OCI-LY7 (cell line): ENCODE data around the gene BCL3. TPM values are rescaled to one million over a fixed set of nuclear protein-coding genes. Genes with fewer than 3 reads are reported as not detected.

Experiments used
- BruUV-seq: library from RNA; stranded (reverse); fragments of 400-500 nt; replicated peaks from 2 replicates; lab custom pipeline; 2021; lab: Mats Ljungman, UMichigan
- CTCF ChIA-PET: fragments of 300-600 bp; sonication (Branson Sonifier 250); formaldehyde crosslinking; loops from one replicate; lab custom pipeline; 2022; ENCODE audit warnings: antibody characterized with exemption; ENCODE audit not compliant: unreplicated experiment; lab: Charles Lee
- POLR2A ChIA-PET: fragments of 300-600 bp; sonication (Branson Sonifier 250); formaldehyde crosslinking; loops from one replicate; lab custom pipeline; 2022; ENCODE audit warnings: antibody characterized with exemption; lab: Charles Lee
- DNase-seq: peaks from one replicate; pipeline ENCODE4 v3.0.0-alpha.2; 2015; ENCODE audit warnings: low spot score
- H2AFZ ChIP-seq: fragments of 200-600 bp; sonication (generic), shearing (Covaris generic); 2 replicates; pipeline ENCODE4 v1.6.1; 2014; ENCODE audit warnings: mild to moderate bottlenecking, antibody characterized with exemption, low read length, moderate library complexity
- H3K27ac ChIP-seq: fragments of 200-600 bp; sonication (generic); 2 replicates; pipeline ENCODE4 v1.5.1; 2014; ENCODE audit warnings: mixed run types, low read depth, mild to moderate bottlenecking, moderate library complexity, low read length, inconsistent platforms; ENCODE audit not compliant: poor library complexity, severe bottlenecking
- H3K36me3 ChIP-seq: fragments of 200-600 bp; sonication (generic); 2 replicates; pipeline ENCODE4 v1.6.1; 2014; ENCODE audit warnings: mild to moderate bottlenecking, antibody characterized with exemption, low read length, moderate library complexity, mixed read lengths; ENCODE audit not compliant: insufficient read depth
- H3K4me1 ChIP-seq: fragments of 200-600 bp; sonication (generic); 2 replicates; pipeline ENCODE4 v1.5.1; 2014; ENCODE audit warnings: mild to moderate bottlenecking, low read length; ENCODE audit not compliant: insufficient read depth, poor library complexity, severe bottlenecking
- H3K4me2 ChIP-seq: fragments of 200-600 bp; sonication (generic); 2 replicates; pipeline ENCODE4 v1.6.1; 2014; ENCODE audit warnings: mild to moderate bottlenecking, low read length
- H3K4me3 ChIP-seq: fragments of 200-600 bp; sonication (generic); 2 replicates; pipeline ENCODE4 v1.5.1; 2014; ENCODE audit warnings: mild to moderate bottlenecking, low read depth, low read length; ENCODE audit not compliant: poor library complexity, severe bottlenecking
- H3K79me2 ChIP-seq: fragments of 200-600 bp; sonication (generic); 2 replicates; pipeline ENCODE4 v1.6.1; 2016; ENCODE audit warnings: low read depth, mild to moderate bottlenecking, low read length, moderate library complexity, mixed read lengths; ENCODE audit not compliant: insufficient read depth
- H3K9me2 ChIP-seq: fragments of 200-600 bp; sonication (generic); 2 replicates; pipeline ENCODE4 v1.6.1; 2016; ENCODE audit warnings: mild to moderate bottlenecking, low read length, mixed read lengths; ENCODE audit not compliant: insufficient read depth
- H3K9me3 ChIP-seq: fragments of 200-600 bp; sonication (generic); 2 replicates; pipeline ENCODE4 v1.6.1; 2014; ENCODE audit warnings: mild to moderate bottlenecking, mixed run types, low read length, mixed read lengths
- H4K20me1 ChIP-seq: fragments of 200-600 bp; sonication (generic); 2 replicates; pipeline ENCODE4 v1.6.1; 2014; ENCODE audit warnings: mild to moderate bottlenecking, antibody characterized with exemption, low read length, moderate library complexity, mixed read lengths; ENCODE audit not compliant: insufficient read depth
- EZH2phosphoT487 ChIP-seq: fragments of 200-600 bp; sonication (generic); IDR thresholded peaks from 2 replicates; pipeline ENCODE4 v1.6.1; 2018; ENCODE audit warnings: low read depth, borderline replicate concordance, mild to moderate bottlenecking, mixed run types, antibody characterized with exemption, low read length, moderate library complexity, mixed read lengths
- intact Hi-C: fragments of 100-400 bp; cut with micrococcal nuclease; formaldehyde crosslinking; loops from one replicate; pipeline ENCODE4 v1.10.0; 2022; ENCODE audit not compliant: unreplicated experiment
- total RNA-seq, 2 experiments: library from RNA; depleted of rRNA in 1 of 2; stranded (reverse); fragments of >200 nt in 1 of 2; shearing (Covaris generic) in 1 of 2; gene quantifications; 2 replicates each; pipeline ENCODE4 v1.2.3, GENCODE V29; 2014 to 2022
- TF ChIP-seq, protein P1 (sequence below): fragments of 200-600 bp; sonication (generic); conservative IDR thresholded peaks from 2 replicates; pipeline ENCODE4 v1.5.1; 2014; ENCODE audit warnings: mild to moderate bottlenecking, antibody characterized with exemption, low read length, moderate library complexity, mixed read lengths

Gene BCL3
- total RNA-seq, 2 experiments from 2014 or later: 10.2 to 18.6 TPM

- Histone ChIP-seq H3K79me2 (peaks cover 15% of the 10 kb centered on the region; the same call in 1 of the 2 replicates), H3K27ac (no peak overlapping the region), H2AFZ (no peak overlapping the region), H3K9me2 (no peaks in the 10 kb centered on the region), H3K4me2 (no peak overlapping the region), H3K4me1 (peaks cover 18% of the 10 kb centered on the region), H3K36me3 (peaks cover 70% of the 10 kb centered on the region), H3K9me3 (no peaks in the 10 kb centered on the region), H4K20me1 (no peaks in the 10 kb centered on the region), H3K4me3 (no peak overlapping the region)
- TSS peak; percentile 87 for BruUV-seq
- no peak for DNase-seq
- TF ChIP-seq, protein P1, sequence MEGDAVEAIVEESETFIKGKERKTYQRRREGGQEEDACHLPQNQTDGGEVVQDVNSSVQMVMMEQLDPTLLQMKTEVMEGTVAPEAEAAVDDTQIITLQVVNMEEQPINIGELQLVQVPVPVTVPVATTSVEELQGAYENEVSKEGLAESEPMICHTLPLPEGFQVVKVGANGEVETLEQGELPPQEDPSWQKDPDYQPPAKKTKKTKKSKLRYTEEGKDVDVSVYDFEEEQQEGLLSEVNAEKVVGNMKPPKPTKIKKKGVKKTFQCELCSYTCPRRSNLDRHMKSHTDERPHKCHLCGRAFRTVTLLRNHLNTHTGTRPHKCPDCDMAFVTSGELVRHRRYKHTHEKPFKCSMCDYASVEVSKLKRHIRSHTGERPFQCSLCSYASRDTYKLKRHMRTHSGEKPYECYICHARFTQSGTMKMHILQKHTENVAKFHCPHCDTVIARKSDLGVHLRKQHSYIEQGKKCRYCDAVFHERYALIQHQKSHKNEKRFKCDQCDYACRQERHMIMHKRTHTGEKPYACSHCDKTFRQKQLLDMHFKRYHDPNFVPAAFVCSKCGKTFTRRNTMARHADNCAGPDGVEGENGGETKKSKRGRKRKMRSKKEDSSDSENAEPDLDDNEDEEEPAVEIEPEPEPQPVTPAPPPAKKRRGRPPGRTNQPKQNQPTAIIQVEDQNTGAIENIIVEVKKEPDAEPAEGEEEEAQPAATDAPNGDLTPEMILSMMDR: no peak
- TF ChIP-seq EZH2phosphoT487: no peak
- ChIA-PET POLR2A (no interaction called here), CTCF (no interaction called here)
- intact Hi-C loops: loop anchor here (10.0 kb wide), 1 partner anchor 246 kb away; the partner anchor contains the start of gene RELB
Measured at GRCh38 chr19:44759083-44759804, 10.7 kb downstream of the BCL3 start.

DNA sequence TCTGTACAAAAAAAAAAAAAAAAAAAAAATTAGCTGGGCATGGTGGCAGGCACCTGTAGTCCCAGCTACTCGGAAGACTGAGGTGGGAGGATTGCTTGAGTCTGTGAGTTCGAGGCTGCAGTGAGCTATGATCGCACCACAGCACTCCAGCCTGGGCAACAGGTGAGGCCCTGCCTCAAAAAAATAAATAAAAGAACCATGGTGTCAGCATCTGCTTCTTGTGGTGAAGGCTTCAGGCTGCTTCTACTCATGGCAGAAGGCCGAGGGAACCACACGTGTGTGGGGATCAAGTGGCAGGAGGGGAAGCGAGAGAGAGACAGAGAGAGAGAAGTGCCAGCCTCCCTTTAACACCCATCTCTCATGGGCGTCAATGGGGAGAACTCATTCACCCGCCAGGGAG, 13.5 kb downstream of the BCL3 start:
- ChIA-PET POLR2A (no interaction called here), CTCF (no interaction called here)
- H2AFZ ChIP-seq: no peak overlapping the region
- BruUV-seq: no TSS peak
- peaks cover 45% of the 10 kb centered on the region for H3K36me3 ChIP-seq
- TF ChIP-seq, protein P1: no peak
- TF ChIP-seq EZH2phosphoT487: no peak
- no peaks in the 10 kb centered on the region for H4K20me1 ChIP-seq
- no peaks in the 10 kb centered on the region for H3K9me2 ChIP-seq
- H3K27ac ChIP-seq: no peak overlapping the region
- no peak for DNase-seq
- intact Hi-C loops: no loop called here
- H3K4me3 ChIP-seq: no peak overlapping the region
- H3K4me2 ChIP-seq: no peak overlapping the region
- H3K4me1 ChIP-seq: no peaks in the 10 kb centered on the region
- H3K79me2 ChIP-seq: no peaks in the 10 kb centered on the region
- no peaks in the 10 kb centered on the region for H3K9me3 ChIP-seq
